Trophoblast cell (in vitro differentiated cells and primary cell): ENCODE results near the gene EMC1.

Experiments used
- DNase-seq, 2 donors: peaks; one replicate each; pipeline ENCODE4 v3.0.0-alpha.2; 2016
- H2AFZ ChIP-seq: 2 replicates; pipeline ENCODE4 v1.6.1; 2013; ENCODE audit warnings: low read length, moderate library complexity, mild to moderate bottlenecking; ENCODE audit not compliant: insufficient read depth, poor library complexity
- H2AK5ac ChIP-seq: 2 replicates; pipeline ENCODE4 v1.6.1; 2013; ENCODE audit warnings: mild to moderate bottlenecking, low read length
- H2BK120ac ChIP-seq: 2 replicates; pipeline ENCODE4 v1.6.1; 2013; ENCODE audit warnings: low read length, mild to moderate bottlenecking, moderate library complexity; ENCODE audit not compliant: insufficient read depth, poor library complexity
- H2BK12ac ChIP-seq: 2 replicates; pipeline ENCODE4 v1.6.1; 2013; ENCODE audit warnings: mild to moderate bottlenecking, low read length, moderate library complexity
- H2BK5ac ChIP-seq: 2 replicates; pipeline ENCODE4 v1.6.1; 2013; ENCODE audit warnings: low read length, low read depth, moderate library complexity, mild to moderate bottlenecking; ENCODE audit not compliant: poor library complexity
- H3K14ac ChIP-seq: 2 replicates; pipeline ENCODE4 v1.6.1; 2013; ENCODE audit warnings: mild to moderate bottlenecking, low read length
- H3K18ac ChIP-seq: 2 replicates; pipeline ENCODE4 v1.6.1; 2013; ENCODE audit warnings: mild to moderate bottlenecking, low read length
- H3K23ac ChIP-seq: 2 replicates; pipeline ENCODE4 v1.6.1; 2013; ENCODE audit warnings: low read length
- H3K27ac ChIP-seq: 2 replicates; pipeline ENCODE4 v1.5.1; 2013; ENCODE audit warnings: low read depth, mild to moderate bottlenecking, inconsistent platforms, low read length, moderate library complexity
- H3K27me3 ChIP-seq: 2 replicates; pipeline ENCODE4 v1.6.1; 2013; ENCODE audit warnings: inconsistent platforms, mild to moderate bottlenecking, low read length, moderate library complexity; ENCODE audit not compliant: insufficient read depth
- H3K36me3 ChIP-seq, 2 experiments: 1 replicate in 1 of 2; 2 replicates in 1 of 2; pipeline ENCODE4 v1.6.1; 2013; ENCODE audit warnings: low read length in 2 of 2, mild to moderate bottlenecking in 2 of 2, moderate library complexity in 1 of 2; ENCODE audit not compliant: insufficient read depth in 2 of 2, control insufficient read depth in 1 of 2
- H3K4ac ChIP-seq: 2 replicates; pipeline ENCODE4 v1.6.1; 2013; ENCODE audit warnings: low read depth, mild to moderate bottlenecking, low read length, moderate library complexity
- H3K4me1 ChIP-seq, 2 experiments: 1 replicate in 1 of 2; 2 replicates in 1 of 2; pipeline ENCODE4 v1.6.1; 2013; ENCODE audit warnings: low read length in 2 of 2, mild to moderate bottlenecking in 2 of 2, moderate library complexity in 1 of 2; ENCODE audit not compliant: insufficient read depth in 2 of 2, control insufficient read depth in 1 of 2
- H3K4me2 ChIP-seq: 2 replicates; pipeline ENCODE4 v1.6.1; 2013; ENCODE audit warnings: inconsistent platforms, mild to moderate bottlenecking, low read length, moderate library complexity
- H3K4me3 ChIP-seq: 2 replicates; pipeline ENCODE4 v1.5.1; 2013; ENCODE audit warnings: mild to moderate bottlenecking, low read depth, low read length, inconsistent platforms
- H3K79me1 ChIP-seq: one replicate; pipeline ENCODE4 v1.6.1; 2013; ENCODE audit warnings: low read length
- H3K79me2 ChIP-seq: 2 replicates; pipeline ENCODE4 v1.6.1; 2013; ENCODE audit warnings: low read length, mild to moderate bottlenecking; ENCODE audit not compliant: control insufficient read depth, insufficient read depth, poor library complexity
- H3K9ac ChIP-seq: 2 replicates; pipeline ENCODE4 v1.6.1; 2013; ENCODE audit warnings: mild to moderate bottlenecking, low read length
- H3K9me3 ChIP-seq: 2 replicates; pipeline ENCODE4 v1.6.1; 2013; ENCODE audit warnings: low read depth, mild to moderate bottlenecking, control low read depth, inconsistent platforms, low read length; ENCODE audit not compliant: insufficient read depth
- H4K12ac ChIP-seq: 2 replicates; pipeline ENCODE4 v1.6.1; 2013; ENCODE audit warnings: low read depth, mild to moderate bottlenecking, low read length, moderate library complexity
- H4K8ac ChIP-seq: 2 replicates; pipeline ENCODE4 v1.6.1; 2013; ENCODE audit warnings: low read depth, mild to moderate bottlenecking, low read length, moderate library complexity
- H4K91ac ChIP-seq: one replicate; pipeline ENCODE4 v1.6.1; 2013; ENCODE audit warnings: low read depth, mild to moderate bottlenecking, low read length, moderate library complexity
- WGBS: extraction: QIAGEN DNeasy Blood & Tissue Kit; methylation state at CpG from one replicate; pipeline ENCODE4 v1.1.7; 2013; ENCODE audit warnings: missing lambda C conversion rate; ENCODE audit not compliant: insufficient read length, insufficient coverage; ENCODE audit errors: extremely low coverage; 5-methylcytosine and 5-hydroxymethylcytosine counted together

EMC1 gene

DNA sequence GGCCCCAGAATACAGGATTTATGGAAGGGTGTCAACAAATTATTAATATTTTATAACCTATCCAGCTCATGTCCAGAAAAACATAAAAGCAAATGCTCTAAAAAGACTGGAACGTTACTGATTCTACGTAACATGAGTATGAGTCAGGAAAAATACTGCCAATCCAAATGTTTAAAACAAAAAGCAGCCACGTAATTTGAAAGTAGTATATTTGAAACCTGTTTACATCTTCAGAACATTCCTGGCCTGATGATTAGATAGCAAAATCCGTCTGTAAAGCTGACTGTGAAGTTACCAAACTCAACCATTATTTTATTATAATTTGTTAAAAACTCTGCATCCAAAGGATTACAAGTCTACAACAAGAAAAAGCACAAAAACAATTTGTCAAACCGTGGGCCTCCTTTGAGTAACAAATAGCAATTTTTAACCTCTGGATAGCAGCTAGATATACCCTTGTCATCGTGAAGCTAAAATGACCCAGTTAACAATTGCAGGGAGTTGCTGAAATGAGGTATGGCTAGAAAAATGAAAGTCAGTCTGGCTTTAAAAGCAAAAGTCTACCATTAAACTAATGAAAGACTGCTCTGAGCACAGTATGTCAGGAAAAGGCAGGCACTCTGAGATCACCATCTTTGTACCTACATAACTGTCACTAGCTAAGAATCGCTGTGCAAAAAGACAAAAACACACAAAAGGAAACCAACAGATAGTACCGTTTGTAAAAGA lies 42.5 kb downstream of the EMC1 start:
- peak overlapping the region; percentile 73 for H3K4me2 ChIP-seq

GRCh38 chr1:19206947-19207346 lies 44.4 kb downstream of the EMC1 start:
- Histone ChIP-seq H3K79me1 (peaks cover 13% of the 10 kb centered on the region), H4K8ac (no peak overlapping the region), H3K79me2 (peaks cover 27% of the 10 kb centered on the region), H3K18ac (no peak overlapping the region), H3K4ac (peak overlapping the region; percentile 97), H3K14ac (no peak overlapping the region), H2AK5ac (no peak overlapping the region), H3K27me3 (no peaks in the 10 kb centered on the region), H2BK12ac (no peak overlapping the region), H2AFZ (no peak overlapping the region), H2BK120ac (no peak overlapping the region), H3K9me3 (no peaks in the 10 kb centered on the region), H3K23ac (no peak overlapping the region), H3K4me3 (no peak overlapping the region), H3K4me2 (no peak overlapping the region), H4K91ac (no peak overlapping the region), H3K4me1 (peaks cover 3 to 6% of the 10 kb centered on the region in 2 experiments), H4K12ac (no peak overlapping the region), H2BK5ac (no peak overlapping the region), H3K9ac (no peak overlapping the region), H3K27ac (no peak overlapping the region), H3K36me3 (peaks cover 0 to under 1% of the 10 kb centered on the region in 2 experiments)
- DNase-seq, result no peak
- WGBS, result no CpG with 5 or more reads among the region's 3 CpGs

More for the DNA sequence above, 42.5 kb downstream of the EMC1 start:
- no peak overlapping the region for H4K91ac ChIP-seq
- no peak overlapping the region for H2AFZ ChIP-seq
- peak overlapping the region; percentile 96 for H3K4ac ChIP-seq
- H2BK12ac ChIP-seq, result no peak overlapping the region
- H2BK120ac ChIP-seq, result no peak overlapping the region
- peak overlapping the region; percentile 96 for H3K4me3 ChIP-seq
- H3K79me1 ChIP-seq, result peaks cover 13% of the 10 kb centered on the region
- peak; percentile 5 to 82 for DNase-seq
- no peak overlapping the region for H2BK5ac ChIP-seq
- no peak overlapping the region for H3K27ac ChIP-seq
- H4K8ac ChIP-seq, result no peak overlapping the region
- peak overlapping the region; percentile 97 for H3K9ac ChIP-seq
- H2AK5ac ChIP-seq, result no peak overlapping the region
- H3K79me2 ChIP-seq, result peaks cover 27% of the 10 kb centered on the region
- H3K18ac ChIP-seq, result no peak overlapping the region
- H3K23ac ChIP-seq, result no peak overlapping the region
- H3K4me1 ChIP-seq, result peaks cover 3 to 6% of the 10 kb centered on the region in 2 experiments
- no peak overlapping the region for H4K12ac ChIP-seq
- no peaks in the 10 kb centered on the region for H3K9me3 ChIP-seq
- H3K36me3 ChIP-seq, result no peaks in the 10 kb centered on the region
- no peak overlapping the region for H3K14ac ChIP-seq
- H3K27me3 ChIP-seq, result no peaks in the 10 kb centered on the region
- WGBS, result no CpG with 5 or more reads among the region's 8 CpGs

DNA sequence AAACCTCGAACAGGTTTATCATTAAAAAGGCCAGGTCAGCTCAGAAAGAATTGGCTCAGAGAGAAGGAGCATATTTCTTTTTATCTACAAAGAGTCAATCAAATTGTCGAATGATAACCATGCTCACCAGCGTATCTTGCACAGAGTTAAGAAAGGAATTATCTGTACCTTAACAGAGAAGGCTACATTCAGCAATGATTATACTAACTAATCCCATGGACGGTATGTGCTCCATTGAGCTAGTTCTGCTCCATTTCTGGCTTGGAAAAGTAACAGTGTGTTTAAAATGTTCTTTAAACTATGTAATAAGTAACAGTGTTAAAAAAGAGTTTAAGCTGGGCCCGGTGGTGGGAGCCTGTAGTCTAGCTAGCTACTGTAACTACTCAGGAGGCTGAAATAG lies 45.5 kb downstream of the EMC1 start:
- no peaks in the 10 kb centered on the region for H3K9me3 ChIP-seq
- no CpG with 5 or more reads among the region's 5 CpGs for WGBS
- no peak overlapping the region for H3K14ac ChIP-seq
- H2BK120ac ChIP-seq, result no peak overlapping the region
- no peak overlapping the region for H2AFZ ChIP-seq
- H4K91ac ChIP-seq, result no peak overlapping the region
- H4K12ac ChIP-seq, result no peak overlapping the region
- peaks cover 3 to 5% of the 10 kb centered on the region in 2 experiments for H3K36me3 ChIP-seq
- DNase-seq, result no peak
- no peak overlapping the region for H3K4me2 ChIP-seq
- no peak overlapping the region for H3K4me3 ChIP-seq
- no peak overlapping the region for H2AK5ac ChIP-seq
- H3K4me1 ChIP-seq, result peaks cover 0 to 2% of the 10 kb centered on the region in 2 experiments
- no peak overlapping the region for H3K18ac ChIP-seq
- H3K9ac ChIP-seq, result no peak overlapping the region
- H3K4ac ChIP-seq, result peak overlapping the region; percentile 76
- H3K27me3 ChIP-seq, result no peaks in the 10 kb centered on the region
- no peak overlapping the region for H3K27ac ChIP-seq
- no peak overlapping the region for H2BK5ac ChIP-seq
- H4K8ac ChIP-seq, result no peak overlapping the region
- H3K79me1 ChIP-seq, result peaks cover 12% of the 10 kb centered on the region
- no peak overlapping the region for H2BK12ac ChIP-seq
- peaks cover 24% of the 10 kb centered on the region for H3K79me2 ChIP-seq
- H3K23ac ChIP-seq, result no peak overlapping the region

- Histone ChIP-seq H2BK5ac (no peak overlapping the region), H3K79me1 (peaks cover 8% of the 10 kb centered on the region), H4K8ac (no peak overlapping the region), H4K91ac (no peak overlapping the region), H3K9ac (no peak overlapping the region), H3K23ac (no peak overlapping the region), H3K4me2 (no peak overlapping the region), H3K27ac (no peak overlapping the region), H3K18ac (no peak overlapping the region), H3K4ac (peak overlapping the region; percentile 72), H2BK12ac (no peak overlapping the region), H3K27me3 (no peaks in the 10 kb centered on the region), H3K9me3 (no peaks in the 10 kb centered on the region), H4K12ac (no peak overlapping the region), H3K79me2 (peaks cover 24% of the 10 kb centered on the region), H3K4me1 (peaks cover 0 to 2% of the 10 kb centered on the region in 2 experiments), H2AK5ac (no peak overlapping the region), H3K14ac (no peak overlapping the region), H2BK120ac (no peak overlapping the region), H3K36me3 (peaks cover 4 to 7% of the 10 kb centered on the region in 2 experiments), H2AFZ (no peak overlapping the region), H3K4me3 (no peak overlapping the region)
- no peak for DNase-seq
- no CpG with 5 or more reads among the region's 1 CpG for WGBS
Observed at GRCh38 chr1:19205403-19205802, 45.9 kb downstream of the EMC1 start.
